ENCODE data around the gene ZDHHC17.
"Not testable (repeated sequence)": the region's sequence is repeated elsewhere in the genome, so short reads cannot be mapped to it uniquely, and the experiment has no call there.

Gene ZDHHC17

DNA sequence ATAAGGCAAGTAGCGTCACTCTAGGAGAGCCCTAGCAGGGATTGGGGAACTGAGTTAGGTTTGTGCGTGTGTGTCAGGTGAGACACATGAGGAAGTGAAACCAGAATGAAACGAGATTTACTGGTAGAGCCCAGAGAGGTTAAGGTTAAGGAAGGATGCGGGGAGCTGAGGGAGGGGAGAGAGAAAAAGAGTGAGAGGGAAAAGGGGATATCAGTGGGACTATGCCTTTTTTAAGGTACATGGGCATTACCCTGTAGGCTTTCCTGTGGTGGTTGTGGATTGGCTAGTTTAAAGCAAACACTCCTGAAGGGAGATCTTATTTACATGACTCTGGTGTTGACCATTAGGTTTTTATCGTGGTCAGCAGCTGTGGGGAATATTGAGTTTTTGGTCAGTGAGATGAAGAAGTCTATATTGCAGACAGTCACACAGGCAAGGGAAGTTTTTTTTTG is 13.9 kb downstream of the ZDHHC17 start:
- no peak for DNase-seq

DNA sequence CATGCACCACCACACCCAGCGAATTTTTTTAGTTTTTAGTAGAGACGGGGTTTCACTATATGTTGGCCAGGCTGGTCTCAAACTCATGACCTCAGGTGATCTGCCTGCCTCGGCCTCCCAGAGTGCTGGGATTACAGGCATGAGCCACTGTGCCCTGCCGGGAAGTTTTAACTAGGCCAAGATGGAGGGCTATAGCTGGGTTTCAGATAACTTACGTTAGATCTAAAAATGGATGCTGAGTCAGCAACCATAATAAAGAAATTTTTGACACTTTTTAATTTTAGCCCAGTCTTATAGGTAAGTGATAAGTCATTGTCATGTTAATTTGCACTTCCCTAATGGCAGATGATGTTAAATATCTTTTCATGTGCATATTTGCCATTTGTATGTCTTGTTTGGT is 14.4 kb downstream of the ZDHHC17 start:
- DNase-seq: no peak

DNA sequence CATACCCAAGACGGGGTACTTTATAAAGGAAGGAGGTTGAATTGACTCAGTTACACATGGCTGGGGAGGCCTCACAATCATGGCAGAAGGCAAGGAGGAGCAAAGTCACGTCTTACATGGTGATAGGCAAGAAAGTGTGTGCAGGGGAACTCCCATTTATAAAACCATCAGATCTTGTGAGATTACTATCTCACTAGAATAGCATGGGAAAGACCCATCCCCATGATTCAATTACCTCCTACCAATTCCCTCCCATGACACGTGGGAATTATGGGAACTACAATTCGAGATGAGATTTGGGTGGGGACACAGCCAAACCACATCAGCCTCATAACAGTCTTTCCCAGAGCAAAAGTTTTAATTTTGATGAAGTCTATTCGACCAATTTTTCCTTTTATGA is 15.4 kb downstream of the ZDHHC17 start:
- DNase-seq: not testable (repeated sequence)

DNA sequence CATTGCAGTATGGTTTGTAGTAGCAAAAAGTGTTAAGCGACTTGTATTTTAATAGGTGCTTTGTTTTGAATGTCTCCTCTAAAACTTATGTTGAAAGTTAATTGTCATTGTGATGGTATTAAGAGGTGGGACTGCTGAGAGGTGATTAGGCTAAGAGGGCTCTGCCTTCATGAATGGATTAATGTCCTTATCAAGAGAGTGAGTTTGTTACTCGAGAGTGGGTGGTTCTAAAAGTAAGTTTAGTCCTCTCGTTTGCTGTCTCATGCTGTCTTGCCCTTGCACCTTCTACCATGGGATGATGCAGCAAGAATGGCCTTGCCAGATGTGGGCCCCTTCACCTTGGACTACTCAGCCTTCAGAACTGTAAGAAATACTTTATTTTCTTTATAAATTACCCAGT is 17.4 kb downstream of the ZDHHC17 start:
- no peak for DNase-seq

DNA sequence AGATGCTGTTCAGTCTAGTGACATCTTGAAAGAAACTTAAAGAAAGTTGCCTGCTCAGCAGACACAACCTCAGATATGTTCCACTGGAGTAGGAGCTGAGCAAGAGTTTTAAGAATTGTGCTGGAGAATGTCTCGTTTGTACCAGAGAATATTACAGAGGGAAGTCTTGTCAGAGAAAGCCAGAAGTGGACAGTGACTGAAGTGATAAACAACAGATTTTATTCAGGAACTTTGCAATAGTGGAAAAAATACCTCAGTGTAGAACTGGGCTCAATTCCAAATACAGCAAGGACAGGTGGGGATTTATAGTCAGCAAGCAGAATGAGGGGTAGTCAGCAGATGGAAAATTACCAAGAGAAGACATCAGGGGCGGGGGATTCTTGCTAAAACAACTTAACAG is 18.6 kb downstream of the ZDHHC17 start:
- DNase-seq: peak; percentile 56

DNA sequence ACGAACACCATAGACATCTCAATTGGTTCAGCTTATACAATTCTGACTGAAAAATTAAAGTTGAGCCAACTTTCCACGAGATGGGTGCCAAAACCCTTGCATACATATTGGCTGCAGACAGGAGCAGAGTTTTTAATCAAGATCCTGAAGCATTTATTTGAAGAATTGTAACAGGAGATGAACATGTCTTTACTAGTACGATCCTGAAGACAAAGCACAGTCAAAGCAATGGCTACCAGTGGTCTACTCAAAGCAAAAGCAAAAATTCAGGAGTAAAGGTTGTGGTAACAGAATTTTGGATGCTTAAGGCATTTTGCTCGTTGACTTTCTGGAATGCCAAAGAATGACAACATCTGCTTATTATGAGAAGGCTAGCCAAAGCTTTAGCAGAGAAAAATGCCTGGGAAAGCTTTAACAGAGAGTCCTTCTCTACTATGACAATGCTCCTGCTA is 20.7 kb downstream of the ZDHHC17 start:
- no peak for DNase-seq

DNA sequence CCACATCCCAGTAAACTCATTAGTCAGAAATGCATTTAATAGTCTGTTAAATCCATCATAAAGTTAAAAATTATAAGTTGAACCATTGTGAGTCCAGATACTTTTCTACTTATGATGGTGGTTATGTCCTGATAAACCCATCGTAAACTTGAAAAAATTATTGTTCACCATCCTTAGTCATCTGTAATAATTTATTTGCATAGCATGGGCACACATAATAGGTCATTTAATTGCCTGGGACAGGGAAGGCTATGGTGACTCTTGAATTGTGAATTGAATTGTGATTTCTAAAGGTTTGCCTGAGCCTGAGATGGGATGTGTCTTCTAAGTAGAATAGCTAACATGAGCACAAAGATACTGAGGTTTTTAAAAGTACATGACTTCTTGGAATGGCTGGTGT is 21.5 kb downstream of the ZDHHC17 start:
- no peak for DNase-seq

DNA sequence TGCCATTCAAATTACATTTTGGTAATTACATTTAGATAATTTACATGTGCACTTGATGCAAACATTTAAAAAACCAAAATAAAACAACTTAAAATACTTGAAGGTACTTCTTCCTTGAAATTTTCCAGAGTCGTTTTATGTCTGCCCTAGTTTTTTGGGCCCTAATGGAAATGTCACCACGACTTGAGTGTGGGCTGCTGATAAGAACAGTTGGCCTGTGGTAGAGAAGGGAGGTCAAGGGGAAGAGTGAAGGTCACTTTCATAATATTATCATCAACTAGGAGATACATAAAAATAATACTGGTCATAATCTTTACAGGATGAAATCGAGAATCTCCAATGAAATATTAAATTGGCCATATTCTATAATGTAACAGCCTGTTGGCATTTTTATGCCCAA is 23.1 kb downstream of the ZDHHC17 start:
- no peak for DNase-seq

DNA sequence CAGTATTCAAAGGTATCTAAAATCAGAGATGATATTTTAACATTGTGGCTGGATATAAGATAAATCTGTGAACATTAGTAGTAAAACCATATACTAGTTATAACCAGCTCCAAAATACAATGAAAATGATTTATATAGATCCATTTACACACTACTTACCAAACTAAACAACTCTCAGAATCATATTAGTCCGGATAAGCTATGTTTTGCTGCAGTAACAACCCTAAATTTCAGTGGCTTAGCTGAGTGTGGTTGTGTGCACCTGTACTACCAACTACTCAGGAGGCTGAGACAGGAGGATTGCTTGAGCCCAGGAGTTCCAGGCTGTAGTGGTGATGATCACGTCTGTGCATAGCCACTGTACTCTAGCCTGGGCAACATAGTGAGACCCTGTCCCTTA is 23.8 kb downstream of the ZDHHC17 start:
- DNase-seq: no peak

DNA sequence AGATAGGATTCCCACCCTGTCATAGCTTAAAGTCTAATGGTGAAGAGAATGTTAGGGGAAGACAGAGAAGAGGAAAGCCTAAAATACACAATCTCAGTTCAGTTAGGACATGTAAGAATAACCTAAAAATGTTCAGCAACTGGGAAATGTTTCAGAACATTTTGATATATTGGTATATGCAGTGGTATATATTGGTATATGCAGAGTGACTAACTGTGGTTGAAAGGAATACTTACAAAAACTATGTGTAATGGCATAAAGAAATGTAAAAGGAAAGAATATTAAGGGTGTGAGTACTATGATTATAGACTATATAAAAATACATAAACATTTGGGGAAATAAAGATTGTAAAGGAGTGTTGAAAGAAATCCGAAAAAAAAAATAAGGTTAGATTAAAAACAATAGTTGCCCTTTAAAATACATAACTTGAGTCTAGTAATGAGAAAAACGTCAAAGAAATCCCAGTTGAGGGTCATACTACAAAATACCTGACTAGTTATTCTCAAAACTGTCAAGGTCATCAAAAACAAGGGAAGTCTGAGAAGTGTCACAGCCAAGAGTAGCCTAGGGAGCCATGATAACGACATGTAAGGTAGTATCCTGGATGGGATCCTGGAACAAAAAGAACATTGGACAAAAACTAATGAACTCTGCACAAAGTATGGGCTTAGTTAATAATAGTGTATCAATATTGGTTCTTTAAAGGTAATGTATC is 25.6 kb downstream of the ZDHHC17 start:
- no peak for DNase-seq

DNA sequence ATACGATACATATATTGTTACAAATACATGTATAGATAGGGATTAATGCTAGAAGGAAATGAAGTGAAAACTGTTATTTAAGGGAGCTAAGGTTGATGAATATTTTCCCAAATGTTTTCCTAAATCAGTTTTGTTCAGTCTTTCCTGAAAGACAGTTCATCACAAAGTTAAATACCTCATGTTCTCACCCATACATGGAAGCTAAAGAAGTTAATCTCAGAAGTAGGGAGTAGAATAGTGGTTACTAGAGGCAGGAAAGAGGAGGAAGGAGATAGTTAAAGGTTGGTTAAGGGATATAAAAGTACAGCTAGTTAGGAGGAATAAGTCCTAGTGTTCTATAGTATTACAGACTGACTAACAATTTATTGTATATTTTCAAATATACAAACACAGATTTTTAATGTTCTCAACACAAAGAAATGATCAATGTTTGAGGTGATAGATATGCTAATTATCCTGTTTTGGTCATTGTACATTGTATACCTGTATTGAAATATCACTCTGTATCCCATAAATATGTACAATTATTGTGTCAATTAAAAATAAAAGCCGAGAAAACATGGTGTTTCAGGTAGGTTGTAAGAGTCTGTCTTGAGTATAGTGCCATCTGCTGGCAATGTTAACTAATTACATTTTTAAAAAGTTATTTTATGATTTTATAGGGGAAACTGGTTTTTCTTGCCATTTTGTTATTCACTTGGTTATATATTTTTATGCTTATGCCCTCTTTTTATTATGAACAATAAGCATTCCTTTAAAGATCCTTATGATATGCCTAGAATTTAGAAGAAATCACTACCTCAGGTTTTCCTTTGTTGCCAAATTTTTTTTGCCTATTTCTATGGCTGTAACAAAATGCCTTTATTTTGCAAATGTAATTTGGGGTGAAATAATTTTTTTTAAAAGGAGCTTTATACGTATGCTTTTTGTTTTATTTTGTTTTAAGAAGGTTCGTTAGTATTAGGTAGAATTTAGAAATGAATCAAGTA is 26.9 kb downstream of the ZDHHC17 start:
- peak; percentile 22 for DNase-seq

DNA sequence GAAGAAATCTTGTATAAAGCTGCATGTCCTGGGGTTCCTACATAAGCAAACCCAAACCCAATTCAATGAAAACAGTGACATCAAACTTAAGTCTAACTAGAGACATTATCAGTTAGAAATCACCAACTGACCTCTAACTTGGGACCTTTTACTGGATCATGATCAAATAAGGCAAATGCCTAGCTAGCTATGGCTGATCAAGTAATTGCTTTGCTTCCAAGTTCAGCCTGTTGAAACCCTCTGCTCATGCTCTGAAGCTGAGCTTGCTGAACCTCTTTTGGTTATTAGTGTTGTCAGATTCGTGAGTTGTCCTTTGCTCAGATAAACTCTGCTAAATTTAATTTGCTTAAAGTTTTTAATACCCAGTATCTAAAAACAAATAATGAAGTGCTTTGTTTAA is 28.9 kb downstream of the ZDHHC17 start:
- DNase-seq: no peak

DNA sequence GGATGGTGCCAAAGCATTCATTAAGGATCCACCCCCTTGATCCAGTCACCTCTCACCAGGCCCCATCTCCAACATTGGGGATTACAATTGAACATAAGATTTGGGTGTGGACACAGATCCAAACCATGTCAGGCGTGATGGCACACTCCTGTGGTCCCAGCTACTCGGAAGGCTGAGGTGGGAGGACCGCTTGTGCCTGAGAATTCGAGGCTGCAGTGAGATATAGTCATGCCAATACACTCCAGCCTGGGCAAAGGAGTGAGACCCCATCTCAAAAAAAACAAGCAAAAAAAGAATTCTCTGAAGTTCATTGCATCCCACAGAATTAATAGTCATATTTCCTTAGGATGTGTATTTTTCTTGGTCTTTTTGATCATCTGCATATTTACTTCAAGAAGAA is 34.9 kb downstream of the ZDHHC17 start:
- no peak for DNase-seq

DNA sequence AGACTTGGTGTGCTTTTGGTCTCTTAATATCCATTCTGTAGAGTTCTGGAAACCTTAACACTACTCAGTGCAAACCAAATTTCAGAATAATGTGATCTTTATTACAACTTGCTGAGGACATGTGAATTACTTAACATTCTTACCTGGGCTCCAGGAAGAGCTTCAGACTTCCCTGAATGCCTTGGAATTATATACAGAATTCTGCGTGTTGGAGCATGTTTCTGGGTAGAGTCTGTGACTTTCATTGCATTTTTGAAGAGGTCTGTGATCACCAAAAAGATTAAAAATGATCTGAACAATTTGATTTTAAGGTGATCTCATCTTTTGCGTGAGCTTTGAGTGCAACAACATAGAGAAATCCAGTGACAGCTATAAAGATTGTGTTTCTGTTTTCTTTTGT is 35.4 kb downstream of the ZDHHC17 start:
- DNase-seq: no peak

DNA sequence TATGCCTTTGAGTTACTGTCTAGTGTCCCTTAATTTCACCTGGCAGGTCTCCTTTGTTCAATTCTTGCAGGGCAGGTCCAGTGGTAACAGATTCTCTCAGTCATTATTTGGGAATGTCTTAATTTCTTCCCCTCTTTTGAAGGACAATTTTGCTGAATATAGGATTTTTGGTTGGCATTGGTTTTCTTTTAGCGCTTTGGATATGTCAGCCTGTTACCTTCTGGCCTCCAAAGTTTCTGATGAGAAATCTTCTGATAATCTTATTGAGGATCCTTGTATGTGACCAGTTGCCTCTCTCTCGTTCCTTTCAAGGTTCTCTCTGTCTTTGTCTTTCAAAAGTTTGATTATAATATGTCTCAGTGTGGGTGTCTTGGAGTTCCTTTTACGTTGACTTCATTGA is 38.1 kb downstream of the ZDHHC17 start:
- DNase-seq: no peak

DNA sequence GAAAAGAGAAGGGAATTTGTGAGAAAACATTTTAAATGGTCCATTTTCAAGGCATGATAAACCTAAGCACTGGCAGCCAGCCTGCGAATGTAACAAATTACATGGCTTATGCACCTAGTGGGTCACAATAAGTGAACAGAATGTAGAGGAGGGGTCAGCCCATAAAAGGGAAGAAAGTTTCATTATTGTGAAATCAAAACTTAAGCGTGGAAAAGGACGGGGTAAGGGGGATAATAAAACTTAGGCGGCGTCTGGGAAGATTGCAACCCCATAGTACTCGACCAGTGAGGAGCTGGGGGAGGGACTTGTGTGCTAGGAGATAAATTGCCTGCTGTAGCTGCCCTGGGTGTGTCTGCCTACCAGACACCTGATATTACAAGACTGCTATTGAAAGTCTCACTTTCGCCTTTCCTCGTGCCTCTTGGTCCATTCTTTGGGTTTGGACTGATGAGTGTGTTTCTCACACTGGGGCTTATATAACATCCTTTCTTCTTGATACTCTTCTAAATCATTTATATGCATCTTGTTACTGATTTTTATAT is 40.6 kb downstream of the ZDHHC17 start:
- DNase-seq: no peak

DNA sequence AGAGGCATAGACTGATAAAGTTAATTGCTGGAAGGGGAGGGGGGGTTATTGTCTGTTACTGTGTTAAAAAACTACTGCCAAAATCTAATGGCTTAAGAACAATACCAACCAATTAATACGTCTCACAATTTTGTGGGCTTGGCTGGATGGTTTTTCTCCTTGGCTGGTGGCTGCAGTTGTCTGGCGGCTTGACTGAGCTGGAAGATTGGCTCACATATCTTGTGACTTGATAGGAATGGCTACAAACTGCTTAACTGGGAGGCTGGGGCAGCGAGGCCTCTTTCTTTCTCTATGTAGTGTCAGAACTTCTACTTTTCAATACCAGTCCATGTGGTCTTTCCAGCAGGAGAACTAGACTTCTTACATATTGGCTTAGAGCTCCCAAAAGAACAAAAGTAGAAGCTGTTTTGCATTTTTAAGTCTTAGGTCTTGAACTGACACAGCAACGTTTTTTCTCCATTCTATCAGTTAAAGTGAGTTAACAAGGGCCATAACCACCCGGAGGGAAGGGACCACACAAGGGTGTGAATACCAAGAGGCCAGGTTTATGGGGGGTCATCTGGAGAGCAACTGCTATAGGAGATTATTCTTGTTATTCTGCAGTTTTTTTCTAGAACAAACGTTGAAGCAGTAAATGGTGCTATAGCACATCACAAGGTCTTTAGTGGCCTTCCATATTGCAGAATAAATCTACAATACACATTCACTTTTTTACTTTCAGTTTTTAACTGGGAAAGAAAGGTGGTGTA is 46.9 kb downstream of the ZDHHC17 start:
- DNase-seq: no peak

DNA sequence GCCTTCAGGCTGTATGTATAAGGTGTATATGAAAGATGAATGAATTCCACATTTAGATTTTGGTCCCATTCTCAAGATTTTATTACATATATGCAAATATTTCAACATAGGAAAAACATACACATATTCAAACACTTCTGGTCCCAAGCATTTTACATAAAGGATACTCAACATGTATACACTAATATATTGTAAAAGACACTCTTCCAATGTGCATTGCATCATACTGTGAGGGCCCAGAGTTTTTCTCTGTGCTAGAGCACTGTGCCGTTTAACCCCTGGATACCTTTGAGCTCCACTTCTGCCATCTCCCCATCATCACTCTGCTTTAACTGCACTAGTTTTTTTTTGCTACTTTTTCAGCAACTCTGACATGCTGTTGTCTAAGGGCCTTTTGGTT is 48.1 kb downstream of the ZDHHC17 start:
- no peak for DNase-seq

DNA sequence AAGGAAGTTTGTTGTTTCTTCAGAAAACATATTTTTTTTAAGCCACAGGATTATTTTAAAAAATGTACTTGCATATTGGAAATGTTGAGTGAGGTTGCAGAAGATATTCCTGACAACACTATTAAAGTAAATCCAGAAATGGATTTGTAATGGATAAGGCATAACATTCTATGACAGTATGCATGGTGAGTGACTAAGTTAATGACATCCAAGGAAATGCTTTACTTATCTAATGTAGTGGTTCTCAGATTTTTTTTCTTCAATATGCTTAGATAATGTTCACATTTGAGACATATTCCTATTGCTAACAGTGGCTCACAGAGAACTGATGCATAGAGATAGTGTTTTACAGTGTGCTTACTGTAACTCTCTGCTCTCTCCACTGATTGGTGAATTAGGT is 49.4 kb downstream of the ZDHHC17 start:
- DNase-seq: no peak

DNA sequence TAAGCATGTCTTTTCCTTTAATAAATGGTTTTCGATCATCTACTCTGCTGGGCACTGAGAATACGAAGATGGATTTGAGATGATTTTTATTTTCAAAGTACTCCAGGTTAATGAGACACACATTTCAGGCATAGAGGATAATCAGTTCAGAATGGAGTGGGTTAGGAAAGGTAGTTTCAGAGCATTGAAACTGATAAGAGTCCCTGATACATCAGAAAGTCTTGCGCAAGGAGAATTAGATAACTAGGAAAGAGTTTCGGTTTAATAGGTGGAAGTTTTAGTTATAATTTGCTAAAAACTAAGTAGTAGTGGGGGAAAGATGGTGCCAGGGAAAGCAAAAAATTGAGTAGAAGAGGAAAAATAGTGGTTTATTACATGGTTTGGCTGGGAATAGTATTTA is 50.1 kb downstream of the ZDHHC17 start:
- DNase-seq: no peak

DNA sequence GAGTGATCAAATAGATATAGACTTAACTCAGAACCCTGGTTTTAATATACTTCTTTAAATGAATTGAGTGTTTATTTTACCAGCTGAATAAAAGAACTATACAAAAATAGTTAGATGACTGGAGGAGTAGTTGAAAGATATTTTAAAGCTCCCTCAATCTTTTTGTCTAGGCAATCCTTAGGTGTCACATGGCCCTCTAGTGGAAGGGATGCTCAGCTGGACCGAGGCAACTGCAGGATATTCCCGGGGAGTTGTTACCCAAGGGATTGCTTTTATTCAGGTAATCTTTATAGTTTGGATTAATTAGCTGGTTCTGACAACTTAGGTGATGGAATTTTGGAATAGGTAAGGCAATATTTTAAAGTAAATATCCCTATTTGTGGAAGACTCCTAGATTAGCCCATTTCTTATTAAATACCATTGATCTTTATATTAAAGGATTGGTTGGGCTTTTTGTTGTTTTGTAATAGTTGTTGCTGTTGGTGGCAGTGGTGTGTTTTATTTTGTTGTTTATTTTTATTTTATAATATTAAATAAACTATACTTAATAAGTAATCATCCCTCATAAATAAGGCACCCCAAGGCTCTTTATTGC is 57.1 kb downstream of the ZDHHC17 start:
- DNase-seq: peak; percentile 18

DNA sequence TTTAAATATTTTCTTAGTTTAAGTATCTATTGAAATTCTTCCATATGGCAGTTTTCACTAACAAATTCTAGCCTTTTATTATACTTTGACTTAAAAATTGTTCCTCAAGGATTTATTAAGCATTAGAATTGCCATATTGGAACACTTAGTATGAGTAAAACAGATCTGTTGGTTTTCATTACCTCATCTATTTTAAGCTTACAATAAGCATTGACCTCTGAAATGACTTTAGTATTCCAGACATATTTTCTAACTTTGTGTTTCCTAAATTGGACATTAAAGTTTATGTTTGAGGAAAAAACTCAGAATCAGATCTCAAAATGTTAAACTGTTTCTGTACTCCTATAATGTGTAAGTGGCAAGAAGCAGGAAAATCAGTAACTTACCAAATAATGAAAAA is 66.5 kb downstream of the ZDHHC17 start:
- no peak for DNase-seq

DNA sequence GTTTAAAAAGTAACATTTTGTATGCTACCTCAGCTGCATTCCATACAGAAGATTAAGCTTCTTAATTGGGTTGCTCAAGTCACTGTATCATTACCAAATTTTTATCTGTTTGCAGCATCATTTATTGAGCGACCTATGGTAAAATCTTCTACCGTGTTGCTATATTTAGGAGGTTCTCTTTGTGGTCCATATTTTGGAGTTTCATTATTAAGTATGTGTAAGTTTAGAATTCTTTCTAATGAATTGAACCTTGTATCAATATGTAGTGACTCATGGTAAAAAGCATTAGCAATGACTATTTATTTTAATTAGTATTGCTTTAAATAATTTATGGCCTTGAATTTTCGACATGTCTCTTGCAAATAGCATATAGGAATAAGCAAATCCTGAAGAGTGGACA is 72.7 kb downstream of the ZDHHC17 start:
- DNase-seq: no peak
